Stimulated activated CD8-positive, alpha-beta memory T cell treated with anti-CD3 and anti-CD28 coated beads, Interleukin-15, amount 100 ng/mL, for 48 hours (primary cell): ENCODE results near the gene RIC8A.

ENCODE experiments used
- DNase-seq, 2 donors: peaks; one replicate each; pipeline ENCODE4 v3.0.0-alpha.2; 2020; ENCODE audit warnings: low read depth in 2 of 2

RIC8A gene

GRCh38 chr11:244376-244775, 36.9 kb downstream of the RIC8A start:
- no peak for DNase-seq

GRCh38 chr11:249062-249461, 41.6 kb downstream of the RIC8A start:
- DNase-seq: no peak

DNA sequence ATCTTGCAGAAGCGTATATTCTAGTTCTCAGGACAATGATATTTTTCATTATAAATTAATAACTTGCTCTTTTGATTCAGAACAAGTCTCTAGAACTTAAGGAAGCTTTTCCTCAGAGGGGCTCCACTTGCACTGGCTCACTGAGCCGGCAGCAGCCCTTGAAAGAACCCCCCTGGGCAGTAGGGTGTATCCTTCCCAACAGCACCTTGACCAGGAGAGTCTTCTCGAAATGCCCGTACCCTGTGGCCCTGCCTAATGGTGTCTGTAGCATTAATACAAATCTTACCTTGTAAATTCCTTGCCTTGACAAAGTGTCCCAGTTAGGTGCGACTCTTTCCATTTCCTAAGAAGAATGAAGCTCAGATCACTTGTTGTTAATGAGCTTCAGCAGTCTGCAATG, 42.8 kb downstream of the RIC8A start:
- no peak for DNase-seq

DNA sequence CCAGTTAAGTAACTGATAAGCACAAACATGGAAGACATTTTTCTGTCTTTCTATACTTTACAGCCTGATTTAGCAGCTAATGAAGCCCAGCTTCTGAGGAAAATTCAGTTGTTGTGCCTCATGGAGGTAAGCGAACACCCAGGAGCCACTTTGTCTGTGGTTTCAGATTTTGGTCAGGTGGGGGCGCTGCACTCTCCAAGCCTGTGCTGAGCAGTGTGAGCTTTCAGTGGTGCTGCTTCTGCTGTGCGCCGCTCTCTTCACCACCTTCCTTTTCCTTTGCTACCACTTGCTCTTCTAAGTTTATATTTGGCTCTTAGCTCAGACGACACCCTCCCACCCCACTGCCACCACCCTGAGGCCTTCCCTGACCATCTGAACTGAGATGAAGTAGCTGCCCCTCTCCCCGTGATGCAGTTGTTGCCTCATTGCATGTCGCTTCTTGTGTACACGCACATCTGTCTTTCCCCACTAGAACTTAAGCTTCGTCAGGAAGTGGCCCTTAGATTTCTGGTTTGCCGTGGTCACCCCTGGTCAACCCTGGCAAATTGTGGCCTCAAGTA, 43.3 kb downstream of the RIC8A start:
- DNase-seq: peak; percentile 49 to 56

- no peak for DNase-seq
Measured at GRCh38 chr11:251550-251949, 44.0 kb downstream of the RIC8A start.

DNA sequence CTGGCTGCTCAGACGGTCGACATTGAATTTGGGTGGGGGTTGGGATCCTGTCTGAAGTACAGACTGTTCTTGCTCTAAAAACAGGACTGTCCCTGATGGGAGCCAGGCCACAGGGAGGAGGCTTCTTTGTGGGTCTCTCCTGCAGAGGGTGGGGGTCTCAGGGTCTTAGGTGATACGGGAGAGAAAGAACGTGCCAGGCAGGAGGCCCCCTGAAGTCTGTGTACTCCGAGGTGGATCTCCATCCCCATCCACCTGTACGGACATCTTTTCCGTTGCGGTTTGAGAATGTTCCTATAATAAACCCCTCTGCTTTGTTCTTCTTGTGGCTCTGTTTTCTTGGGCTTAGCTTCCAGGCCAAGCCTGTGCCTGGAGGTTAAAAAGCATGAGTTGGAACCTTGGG, 45.2 kb downstream of the RIC8A start:
- DNase-seq: no peak

DNA sequence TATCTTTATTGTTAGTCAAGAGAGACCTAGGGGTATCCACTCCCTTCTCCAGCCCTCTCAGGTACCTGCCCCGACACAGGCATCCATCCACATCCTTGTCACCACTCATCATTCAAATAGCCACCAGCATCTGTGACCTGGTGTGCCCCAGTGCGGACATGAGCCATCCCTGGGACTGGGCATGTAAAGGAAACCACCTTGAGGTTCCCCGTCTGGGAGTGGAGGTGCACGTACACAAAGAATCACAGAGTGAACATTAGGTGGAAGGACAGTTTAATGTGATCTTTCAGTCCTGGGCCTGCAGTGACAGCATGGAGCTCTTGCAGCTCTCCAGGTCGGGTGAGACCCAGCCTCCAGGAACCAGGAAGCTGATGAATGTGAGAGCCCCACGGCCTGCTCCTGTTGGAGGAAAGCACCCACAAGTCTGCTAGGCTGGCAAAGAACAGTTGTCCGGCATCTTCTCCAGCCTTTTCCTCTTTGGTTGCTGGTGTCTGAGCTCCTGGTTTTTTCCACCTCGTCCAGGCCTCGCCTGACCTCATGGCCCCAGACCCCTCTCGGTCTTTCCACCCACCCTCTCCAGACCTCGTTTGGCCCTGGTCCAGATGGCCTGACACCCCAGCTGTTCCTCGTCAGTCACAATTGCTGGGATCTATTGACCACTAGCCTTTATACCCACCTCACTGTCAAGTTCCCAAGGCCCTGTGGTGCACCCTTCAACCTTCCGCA, 45.8 kb downstream of the RIC8A start:
- no peak for DNase-seq

DNA sequence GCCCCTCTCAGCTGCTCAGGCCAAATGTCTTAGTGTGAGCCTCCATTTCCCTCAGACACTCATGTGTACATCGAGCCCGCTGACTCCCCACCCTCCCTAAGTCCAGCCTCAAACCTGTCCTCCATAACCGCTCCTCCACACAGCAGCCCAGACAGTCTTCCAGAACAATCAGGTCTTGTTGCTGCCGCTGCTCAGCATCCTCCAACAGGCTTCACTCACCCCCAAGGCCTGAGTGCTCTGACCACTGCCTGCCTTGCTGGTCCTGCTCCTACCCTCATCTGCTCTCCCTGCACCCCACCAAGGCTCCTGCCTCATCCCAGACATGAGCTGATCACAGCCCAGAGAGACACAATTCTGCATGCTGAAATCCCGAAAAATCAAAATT, 46.4 kb downstream of the RIC8A start:
- DNase-seq: no peak

GRCh38 chr11:255176-255575, 47.7 kb downstream of the RIC8A start:
- DNase-seq: no peak

- no peak for DNase-seq
Measured at GRCh38 chr11:255816-256215, 48.3 kb downstream of the RIC8A start.

- DNase-seq: no peak
Measured at GRCh38 chr11:256952-257737, 49.6 kb downstream of the RIC8A start.

DNA sequence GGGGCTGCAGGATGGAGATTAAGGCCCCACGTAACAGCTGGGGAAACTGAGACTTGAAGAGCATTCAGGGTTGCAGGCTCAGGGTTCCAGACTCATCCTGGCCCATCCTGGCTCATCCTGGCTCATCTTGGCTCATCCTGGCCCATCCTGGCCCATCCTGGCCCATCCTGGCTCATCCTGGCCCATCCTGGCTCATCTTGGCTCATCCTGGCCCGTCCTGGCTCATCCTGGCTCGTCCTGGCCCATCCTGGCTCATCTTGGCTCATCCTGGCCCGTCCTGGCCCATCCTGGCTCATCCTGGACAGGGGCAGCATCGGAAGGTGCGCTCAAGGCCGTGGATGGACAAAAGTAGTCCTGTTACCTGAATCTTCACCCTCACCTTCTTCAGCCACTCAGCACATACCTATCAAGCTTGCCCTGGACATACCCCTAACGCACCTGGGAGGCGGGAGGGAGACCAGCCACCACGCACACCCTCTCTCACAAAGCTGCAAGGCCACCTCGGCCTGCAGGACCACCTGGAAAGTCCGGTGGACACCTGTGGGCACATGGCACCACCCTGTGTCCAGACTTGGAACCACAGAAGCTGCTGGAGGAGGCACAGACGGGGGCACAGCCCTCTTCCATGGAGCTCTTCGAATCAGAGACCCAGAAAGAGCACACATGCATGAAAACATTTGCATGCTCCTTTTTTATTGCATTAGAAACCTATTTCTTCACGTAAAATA, 50.4 kb downstream of the RIC8A start:
- no peak for DNase-seq

- DNase-seq: no peak
Measured at GRCh38 chr11:259413-259812, 51.9 kb downstream of the RIC8A start.

DNA sequence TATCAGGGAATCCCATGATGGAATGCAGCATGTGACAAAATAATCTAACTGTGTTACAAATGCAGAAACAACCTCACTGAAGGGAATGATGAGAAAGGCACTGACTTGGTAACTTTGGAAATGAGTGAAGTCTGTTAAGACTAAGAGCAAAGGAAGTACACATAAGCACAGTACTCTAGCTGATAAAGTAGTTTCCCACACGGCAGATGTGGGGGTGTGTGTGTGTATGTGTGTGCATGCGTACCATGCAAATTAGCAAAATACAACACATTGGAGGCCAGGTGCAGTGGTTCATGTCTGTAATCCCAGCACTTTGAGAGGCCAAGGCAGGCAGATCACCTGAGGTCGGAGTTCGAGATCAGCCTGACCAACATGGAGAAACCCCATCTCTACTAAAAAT, 54.1 kb downstream of the RIC8A start:
- no peak for DNase-seq
